K562 (cell line): ENCODE data around the gene PEX11B. TPM values are rescaled to one million over a fixed set of nuclear protein-coding genes. Genes with fewer than 3 reads are reported as not detected.
A peak's percentile ranks its signal among the peaks of the same experiment; 100 is the strongest.
"Not testable (repeated sequence)": the region's sequence is repeated elsewhere in the genome, so short reads cannot be mapped to it uniquely, and the experiment has no call there.

Experiments used
- BCL6 ChIP-seq: fragments of 250-450 bp; sonication (Bioruptor Pico); IDR thresholded peaks from 2 replicates; pipeline ENCODE4 v1.4.0; 2020
- CBFA2T3 ChIP-seq: fragments of 450-650 bp; IDR thresholded peaks from 2 replicates; pipeline ENCODE4 v1.6.1; 2017
- ERF ChIP-seq: fragments of 450-650 bp; formaldehyde crosslinking; IDR thresholded peaks from 2 replicates; pipeline ENCODE4 v1.4.0; 2020; ENCODE audit warnings: mild to moderate bottlenecking, mixed read lengths
- FOXP1 ChIP-seq: sonication (generic); formaldehyde crosslinking; IDR thresholded peaks from 2 replicates; pipeline ENCODE4 v1.8.0; 2022; ENCODE audit warnings: mild to moderate bottlenecking, missing genetic modification reagents
- HES1 ChIP-seq: fragments of 450-650 bp; IDR thresholded peaks from 2 replicates; pipeline ENCODE4 v1.6.1; 2016; ENCODE audit warnings: low read depth, mild to moderate bottlenecking, moderate library complexity
- HMGN3 ChIP-seq: IDR thresholded peaks from 2 replicates; pipeline ENCODE4 v1.6.1; 2011; ENCODE audit warnings: borderline replicate concordance, low read depth, mild to moderate bottlenecking, mixed read lengths, low read length; ENCODE audit not compliant: insufficient read length; ENCODE audit errors: extremely low read depth
- JUND ChIP-seq, 2 experiments: IDR thresholded peaks; 2 replicates in 1 of 2; 3 replicates in 1 of 2; pipeline ENCODE4 v1.6.1; 2011; ENCODE audit warnings: borderline replicate concordance in 2 of 2, low read depth in 2 of 2, low read length in 2 of 2, improper control_type of control experiment in 1 of 2, missing biosample characterization in 1 of 2, missing genetic modification characterization in 1 of 2, missing genetic modification reagents in 1 of 2
- KAT7 ChIP-seq: sonication (generic); formaldehyde crosslinking; IDR thresholded peaks from 2 replicates; pipeline ENCODE4 v1.8.0; 2022; ENCODE audit warnings: missing genetic modification reagents, mild to moderate bottlenecking, borderline replicate concordance
- L3MBTL2 ChIP-seq: fragments of 450-650 bp; IDR thresholded peaks from 2 replicates; pipeline ENCODE4 v1.6.1; 2016; ENCODE audit warnings: mild to moderate bottlenecking, moderate library complexity
- MXI1 ChIP-seq: IDR thresholded peaks from 2 replicates; pipeline ENCODE4 v1.6.1; 2011; ENCODE audit warnings: low read depth, mild to moderate bottlenecking, improper control_type of control experiment, low read length
- PHB2 ChIP-seq: fragments of 450-650 bp; IDR thresholded peaks from 2 replicates; pipeline ENCODE4 v1.6.1; 2017; ENCODE audit warnings: low read depth
- SMARCA4 ChIP-seq: fragments of 450-650 bp; IDR thresholded peaks from 2 replicates; pipeline ENCODE4 v1.6.1; 2016
- TRIM24 ChIP-seq, 2 experiments: fragments of 450-650 bp; IDR thresholded peaks; 2 replicates each; pipeline ENCODE4 v1.6.1; 2016
- polyA plus RNA-seq, 8 experiments: library from polyadenylated mRNA; depleted of rRNA in 4 of 8; stranded (reverse) in 5 of 8; unstranded in 3 of 8; fragments of >200 nt; fragmentation: Nextera tagmentation in 2 of 8; fragmentation: Illumina TruSeq in 1 of 8; extraction: Ambion mirVana in 2 of 8; extraction: Trizol in 1 of 8; gene quantifications; 2 replicates each; pipeline versions ENCODE4 v1.2.1 to v1.2.3, GENCODE V29; 2011 to 2014; ENCODE audit warnings: inconsistent platforms in 1 of 8, missing spikeins in 1 of 8
- total RNA-seq, 7 experiments: library from RNA; depleted of rRNA in 6 of 7; stranded (reverse); fragments of >200 nt in 6 of 7; fragmentation: Illumina TruSeq in 2 of 7; extraction: Trizol in 2 of 7; gene quantifications; 2 replicates each; pipeline versions ENCODE4 v1.2.1 to v1.2.3, GENCODE V29; 2011 to 2021; ENCODE audit warnings: low replicate concordance in 1 of 7
- TF ChIP-seq, protein P1 (sequence below): sonication (generic); formaldehyde crosslinking; IDR thresholded peaks from 2 replicates; pipeline ENCODE4 v1.8.0; 2023; ENCODE audit warnings: missing genetic modification reagents, mild to moderate bottlenecking, borderline replicate concordance
- TF ChIP-seq, protein P2 (sequence below): fragments of 450-650 bp; IDR thresholded peaks from 2 replicates; pipeline ENCODE4 v1.6.1; 2018; ENCODE audit not compliant: partially characterized antibody
- TF ChIP-seq, protein P3 (sequence below): sonication (generic); formaldehyde crosslinking; IDR thresholded peaks from 2 replicates; pipeline ENCODE4 v1.8.1; 2023; ENCODE audit warnings: mild to moderate bottlenecking, missing genetic modification reagents

Gene PEX11B
- total and polyA plus RNA-seq, 9 of the 15 experiments (the other 6 are each of a cell fraction or from before 2014, with no cell fraction given), result 13.2 to 60.0 (median 21.7) TPM

DNA sequence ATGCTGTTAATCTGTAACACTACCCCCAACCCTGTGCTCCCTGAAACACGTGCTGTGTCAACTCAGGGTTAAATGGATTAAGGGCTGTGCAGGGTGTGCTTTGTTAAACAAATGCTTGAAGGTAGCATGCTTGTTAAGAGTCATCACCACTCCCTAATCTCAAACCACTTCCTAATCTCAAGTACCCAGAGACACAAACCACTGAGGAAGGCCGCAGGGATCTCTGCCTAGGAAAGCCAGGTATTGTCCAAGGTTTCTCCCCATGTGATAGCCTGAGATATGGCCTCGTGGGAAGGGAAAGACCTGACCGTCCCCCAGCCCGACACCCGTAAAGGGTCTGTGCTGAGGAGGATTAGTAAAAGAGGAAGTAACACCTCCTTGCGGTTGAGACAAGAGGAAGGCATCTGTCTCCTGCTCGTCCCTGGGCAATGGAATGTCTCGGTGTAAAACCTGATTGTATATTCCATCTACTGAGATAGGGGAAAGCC, 14.0 kb upstream of the PEX11B start (continued):
- TF ChIP-seq ERF (CRISPR knock-in tag) (peak; percentile 42; the same call in 1 of the 2 replicates), HMGN3 (peak; percentile 32), FOXP1 (CRISPR knock-in tag) (peak; percentile 32; the same call in 1 of the 2 replicates), TRIM24 (IDR thresholded peaks at IDR 0.05) (peak; percentile 77 to 85; a peak in 3 of 4 replicates), CBFA2T3 (peak; percentile 98), KAT7 (CRISPR knock-in tag) (peak; percentile 31; the same call in 1 of the 2 replicates), L3MBTL2 (peak; percentile 98), MXI1 (peak; percentile 49; the same call in 1 of the 2 replicates), HES1 (peak; percentile 97), BCL6 (CRISPR knock-in tag) (peak; percentile 14; the same call in 1 of the 2 replicates), SMARCA4 (peak; percentile 94), JUND (IDR thresholded peaks at IDR 0.05; ENCODE audit: borderline replicate concordance, low read depth, low read length) (peak; percentile 64), PHB2 (peak; percentile 85)
- TF ChIP-seq, protein P1, sequence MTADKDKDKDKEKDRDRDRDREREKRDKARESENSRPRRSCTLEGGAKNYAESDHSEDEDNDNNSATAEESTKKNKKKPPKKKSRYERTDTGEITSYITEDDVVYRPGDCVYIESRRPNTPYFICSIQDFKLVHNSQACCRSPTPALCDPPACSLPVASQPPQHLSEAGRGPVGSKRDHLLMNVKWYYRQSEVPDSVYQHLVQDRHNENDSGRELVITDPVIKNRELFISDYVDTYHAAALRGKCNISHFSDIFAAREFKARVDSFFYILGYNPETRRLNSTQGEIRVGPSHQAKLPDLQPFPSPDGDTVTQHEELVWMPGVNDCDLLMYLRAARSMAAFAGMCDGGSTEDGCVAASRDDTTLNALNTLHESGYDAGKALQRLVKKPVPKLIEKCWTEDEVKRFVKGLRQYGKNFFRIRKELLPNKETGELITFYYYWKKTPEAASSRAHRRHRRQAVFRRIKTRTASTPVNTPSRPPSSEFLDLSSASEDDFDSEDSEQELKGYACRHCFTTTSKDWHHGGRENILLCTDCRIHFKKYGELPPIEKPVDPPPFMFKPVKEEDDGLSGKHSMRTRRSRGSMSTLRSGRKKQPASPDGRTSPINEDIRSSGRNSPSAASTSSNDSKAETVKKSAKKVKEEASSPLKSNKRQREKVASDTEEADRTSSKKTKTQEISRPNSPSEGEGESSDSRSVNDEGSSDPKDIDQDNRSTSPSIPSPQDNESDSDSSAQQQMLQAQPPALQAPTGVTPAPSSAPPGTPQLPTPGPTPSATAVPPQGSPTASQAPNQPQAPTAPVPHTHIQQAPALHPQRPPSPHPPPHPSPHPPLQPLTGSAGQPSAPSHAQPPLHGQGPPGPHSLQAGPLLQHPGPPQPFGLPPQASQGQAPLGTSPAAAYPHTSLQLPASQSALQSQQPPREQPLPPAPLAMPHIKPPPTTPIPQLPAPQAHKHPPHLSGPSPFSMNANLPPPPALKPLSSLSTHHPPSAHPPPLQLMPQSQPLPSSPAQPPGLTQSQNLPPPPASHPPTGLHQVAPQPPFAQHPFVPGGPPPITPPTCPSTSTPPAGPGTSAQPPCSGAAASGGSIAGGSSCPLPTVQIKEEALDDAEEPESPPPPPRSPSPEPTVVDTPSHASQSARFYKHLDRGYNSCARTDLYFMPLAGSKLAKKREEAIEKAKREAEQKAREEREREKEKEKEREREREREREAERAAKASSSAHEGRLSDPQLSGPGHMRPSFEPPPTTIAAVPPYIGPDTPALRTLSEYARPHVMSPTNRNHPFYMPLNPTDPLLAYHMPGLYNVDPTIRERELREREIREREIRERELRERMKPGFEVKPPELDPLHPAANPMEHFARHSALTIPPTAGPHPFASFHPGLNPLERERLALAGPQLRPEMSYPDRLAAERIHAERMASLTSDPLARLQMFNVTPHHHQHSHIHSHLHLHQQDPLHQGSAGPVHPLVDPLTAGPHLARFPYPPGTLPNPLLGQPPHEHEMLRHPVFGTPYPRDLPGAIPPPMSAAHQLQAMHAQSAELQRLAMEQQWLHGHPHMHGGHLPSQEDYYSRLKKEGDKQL (CRISPR knock-in tag), result peak; percentile 92; the same call in 1 of the 2 replicates
- TF ChIP-seq, protein P2, sequence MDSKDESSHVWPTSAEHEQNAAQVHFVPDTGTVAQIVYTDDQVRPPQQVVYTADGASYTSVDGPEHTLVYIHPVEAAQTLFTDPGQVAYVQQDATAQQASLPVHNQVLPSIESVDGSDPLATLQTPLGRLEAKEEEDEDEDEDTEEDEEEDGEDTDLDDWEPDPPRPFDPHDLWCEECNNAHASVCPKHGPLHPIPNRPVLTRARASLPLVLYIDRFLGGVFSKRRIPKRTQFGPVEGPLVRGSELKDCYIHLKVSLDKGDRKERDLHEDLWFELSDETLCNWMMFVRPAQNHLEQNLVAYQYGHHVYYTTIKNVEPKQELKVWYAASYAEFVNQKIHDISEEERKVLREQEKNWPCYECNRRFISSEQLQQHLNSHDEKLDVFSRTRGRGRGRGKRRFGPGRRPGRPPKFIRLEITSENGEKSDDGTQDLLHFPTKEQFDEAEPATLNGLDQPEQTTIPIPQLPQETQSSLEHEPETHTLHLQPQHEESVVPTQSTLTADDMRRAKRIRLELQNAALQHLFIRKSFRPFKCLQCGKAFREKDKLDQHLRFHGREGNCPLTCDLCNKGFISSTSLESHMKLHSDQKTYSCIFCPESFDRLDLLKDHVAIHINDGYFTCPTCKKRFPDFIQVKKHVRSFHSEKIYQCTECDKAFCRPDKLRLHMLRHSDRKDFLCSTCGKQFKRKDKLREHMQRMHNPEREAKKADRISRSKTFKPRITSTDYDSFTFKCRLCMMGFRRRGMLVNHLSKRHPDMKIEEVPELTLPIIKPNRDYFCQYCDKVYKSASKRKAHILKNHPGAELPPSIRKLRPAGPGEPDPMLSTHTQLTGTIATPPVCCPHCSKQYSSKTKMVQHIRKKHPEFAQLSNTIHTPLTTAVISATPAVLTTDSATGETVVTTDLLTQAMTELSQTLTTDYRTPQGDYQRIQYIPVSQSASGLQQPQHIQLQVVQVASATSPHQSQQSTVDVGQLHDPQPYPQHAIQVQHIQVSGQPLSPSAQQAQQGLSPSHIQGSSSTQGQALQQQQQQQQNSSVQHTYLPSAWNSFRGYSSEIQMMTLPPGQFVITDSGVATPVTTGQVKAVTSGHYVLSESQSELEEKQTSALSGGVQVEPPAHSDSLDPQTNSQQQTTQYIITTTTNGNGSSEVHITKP, result peak; percentile 36
- TF ChIP-seq, protein P3, sequence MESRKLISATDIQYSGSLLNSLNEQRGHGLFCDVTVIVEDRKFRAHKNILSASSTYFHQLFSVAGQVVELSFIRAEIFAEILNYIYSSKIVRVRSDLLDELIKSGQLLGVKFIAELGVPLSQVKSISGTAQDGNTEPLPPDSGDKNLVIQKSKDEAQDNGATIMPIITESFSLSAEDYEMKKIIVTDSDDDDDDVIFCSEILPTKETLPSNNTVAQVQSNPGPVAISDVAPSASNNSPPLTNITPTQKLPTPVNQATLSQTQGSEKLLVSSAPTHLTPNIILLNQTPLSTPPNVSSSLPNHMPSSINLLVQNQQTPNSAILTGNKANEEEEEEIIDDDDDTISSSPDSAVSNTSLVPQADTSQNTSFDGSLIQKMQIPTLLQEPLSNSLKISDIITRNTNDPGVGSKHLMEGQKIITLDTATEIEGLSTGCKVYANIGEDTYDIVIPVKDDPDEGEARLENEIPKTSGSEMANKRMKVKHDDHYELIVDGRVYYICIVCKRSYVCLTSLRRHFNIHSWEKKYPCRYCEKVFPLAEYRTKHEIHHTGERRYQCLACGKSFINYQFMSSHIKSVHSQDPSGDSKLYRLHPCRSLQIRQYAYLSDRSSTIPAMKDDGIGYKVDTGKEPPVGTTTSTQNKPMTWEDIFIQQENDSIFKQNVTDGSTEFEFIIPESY, result peak; percentile 64; the same call in 1 of the 2 replicates
- TF ChIP-seq JUND (tag; IDR thresholded peaks at IDR 0.05; ENCODE audit: borderline replicate concordance, low read depth, low read length), result not testable (repeated sequence)
